Left renal pelvis (tissue), 4 donors: ENCODE data around the gene TNNT3. TPM values are rescaled to one million over a fixed set of nuclear protein-coding genes. Genes with fewer than 3 reads are reported as not detected.

ENCODE experiments used
- DNase-seq, 4 donors: peaks; one replicate each; pipeline ENCODE4 v3.0.0-alpha.2; 2013; ENCODE audit warnings: low read depth in 4 of 4, low spot score in 3 of 4
- polyA plus RNA-seq, 4 donors: library from polyadenylated mRNA; unstranded; fragments of 120-200 nt; gene quantifications; one replicate each; pipeline ENCODE4 v1.2.1, GENCODE V29; 2013; ENCODE audit not compliant: insufficient read length in 4 of 4

Gene TNNT3
- polyA plus RNA-seq, 4 donors = 5.6 to 16.9 (median 11.3) TPM

GRCh38 chr11:1946812-1947484, 27.4 kb downstream of the TNNT3 start, which contains the start of gene MRPL23:
Gene MRPL23, plus strand, starts transcription at chr11:1947332. Its CDS starts 31 bp downstream, at chr11:1947363.
- DNase-seq = no peak

GRCh38 chr11:1947592-1948237, 28.2 kb downstream of the TNNT3 start:
- no peak for DNase-seq

GRCh38 chr11:1948389-1948788, 28.9 kb downstream of the TNNT3 start:
- no peak for DNase-seq

GRCh38 chr11:1949302-1949701, 29.8 kb downstream of the TNNT3 start:
- DNase-seq = no peak

GRCh38 chr11:1949922-1950321, 30.4 kb downstream of the TNNT3 start:
- no peak for DNase-seq

GRCh38 chr11:1952806-1953482, 33.4 kb downstream of the TNNT3 start:
- no peak for DNase-seq

GRCh38 chr11:1953489-1954266, 34.2 kb downstream of the TNNT3 start:
- no peak for DNase-seq

GRCh38 chr11:1958367-1958766, 38.9 kb downstream of the TNNT3 start:
- no peak for DNase-seq

- no peak for DNase-seq
Observed at GRCh38 chr11:1959786-1960185, 40.3 kb downstream of the TNNT3 start.

GRCh38 chr11:1963864-1964263, 44.4 kb downstream of the TNNT3 start:
- DNase-seq = no peak

GRCh38 chr11:1964348-1964747, 44.8 kb downstream of the TNNT3 start:
- DNase-seq = no peak

- no peak for DNase-seq
Observed at GRCh38 chr11:1964955-1965354, 45.5 kb downstream of the TNNT3 start.

- DNase-seq = no peak
Observed at GRCh38 chr11:1966531-1966930, 47.0 kb downstream of the TNNT3 start.

GRCh38 chr11:1967641-1968225, 48.2 kb downstream of the TNNT3 start:
- DNase-seq = no peak

GRCh38 chr11:1968454-1969002, 49.0 kb downstream of the TNNT3 start:
- no peak for DNase-seq

- no peak for DNase-seq
Observed at GRCh38 chr11:1969035-1969434, 49.5 kb downstream of the TNNT3 start.

GRCh38 chr11:1969776-1970175, 50.3 kb downstream of the TNNT3 start:
- DNase-seq = no peak

GRCh38 chr11:1970956-1971355, 51.5 kb downstream of the TNNT3 start:
- DNase-seq = no peak

- DNase-seq = no peak
Observed at GRCh38 chr11:1975185-1975584, 55.7 kb downstream of the TNNT3 start.

- no peak for DNase-seq
Observed at GRCh38 chr11:1978720-1979473, 59.4 kb downstream of the TNNT3 start.
